AG04449 (cell line): ENCODE measurements around the gene PHC1.

Experiments used
- CTCF ChIA-PET: fragments of 350-600 bp; formaldehyde crosslinking; extraction: SDS; loops from one replicate; lab custom pipeline; 2021; ENCODE audit warnings: antibody characterized with exemption; lab: Yijun Ruan, JAX
- POLR2A ChIA-PET: fragments of 400-600, 350-600 bp; formaldehyde crosslinking; extraction: SDS; loops from one replicate; lab custom pipeline; 2020; ENCODE audit warnings: antibody characterized with exemption, inconsistent platforms; lab: Yijun Ruan, JAX
- DNase-seq: peaks from one replicate; pipeline ENCODE4 v3.0.0-alpha.2; 2010; ENCODE audit warnings: low read depth, low spot score
- H3K4me3 ChIP-seq: 2 replicates; pipeline ENCODE4 v1.5.1; 2011; ENCODE audit warnings: low read depth, mild to moderate bottlenecking, control low read depth, low read length
- TF ChIP-seq, protein P1 (sequence below): IDR thresholded peaks from one replicate; pipeline ENCODE4 v1.5.1; 2011; ENCODE audit warnings: mild to moderate bottlenecking, moderate library complexity, low read length, control low read depth, inconsistent platforms; ENCODE audit not compliant: insufficient read depth; ENCODE audit errors: missing control alignments

PHC1 gene

DNA sequence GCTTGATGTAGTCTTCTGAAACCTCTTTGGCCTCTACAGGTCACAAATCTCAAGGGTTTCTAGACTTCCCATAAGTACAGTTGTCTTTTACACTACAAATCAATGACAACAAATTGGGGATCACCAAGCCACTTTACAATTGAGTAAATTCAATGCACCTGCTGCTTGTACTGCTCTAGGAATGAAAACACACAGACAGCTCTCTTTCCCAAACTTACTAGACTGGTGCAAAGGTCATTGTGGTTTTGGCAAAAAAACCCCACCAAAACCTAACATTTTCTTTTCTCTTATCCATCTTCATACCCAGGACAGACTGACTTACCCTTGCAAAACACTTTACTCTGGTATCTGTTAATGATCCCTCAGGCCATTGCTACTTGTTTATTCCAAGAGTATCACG lies 32.4 kb downstream of the PHC1 start:
- ChIA-PET POLR2A (no interaction called here), CTCF (interaction anchor here (1.2 to 3.1 kb wide), 2 partner anchors 56 to 92 kb away, joined by 3 to 13 read pairs; no protein-coding TSS in a partner anchor)
- no peak overlapping the region for H3K4me3 ChIP-seq
- no peak for DNase-seq
- TF ChIP-seq, protein P1, sequence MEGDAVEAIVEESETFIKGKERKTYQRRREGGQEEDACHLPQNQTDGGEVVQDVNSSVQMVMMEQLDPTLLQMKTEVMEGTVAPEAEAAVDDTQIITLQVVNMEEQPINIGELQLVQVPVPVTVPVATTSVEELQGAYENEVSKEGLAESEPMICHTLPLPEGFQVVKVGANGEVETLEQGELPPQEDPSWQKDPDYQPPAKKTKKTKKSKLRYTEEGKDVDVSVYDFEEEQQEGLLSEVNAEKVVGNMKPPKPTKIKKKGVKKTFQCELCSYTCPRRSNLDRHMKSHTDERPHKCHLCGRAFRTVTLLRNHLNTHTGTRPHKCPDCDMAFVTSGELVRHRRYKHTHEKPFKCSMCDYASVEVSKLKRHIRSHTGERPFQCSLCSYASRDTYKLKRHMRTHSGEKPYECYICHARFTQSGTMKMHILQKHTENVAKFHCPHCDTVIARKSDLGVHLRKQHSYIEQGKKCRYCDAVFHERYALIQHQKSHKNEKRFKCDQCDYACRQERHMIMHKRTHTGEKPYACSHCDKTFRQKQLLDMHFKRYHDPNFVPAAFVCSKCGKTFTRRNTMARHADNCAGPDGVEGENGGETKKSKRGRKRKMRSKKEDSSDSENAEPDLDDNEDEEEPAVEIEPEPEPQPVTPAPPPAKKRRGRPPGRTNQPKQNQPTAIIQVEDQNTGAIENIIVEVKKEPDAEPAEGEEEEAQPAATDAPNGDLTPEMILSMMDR, result no peak

DNA sequence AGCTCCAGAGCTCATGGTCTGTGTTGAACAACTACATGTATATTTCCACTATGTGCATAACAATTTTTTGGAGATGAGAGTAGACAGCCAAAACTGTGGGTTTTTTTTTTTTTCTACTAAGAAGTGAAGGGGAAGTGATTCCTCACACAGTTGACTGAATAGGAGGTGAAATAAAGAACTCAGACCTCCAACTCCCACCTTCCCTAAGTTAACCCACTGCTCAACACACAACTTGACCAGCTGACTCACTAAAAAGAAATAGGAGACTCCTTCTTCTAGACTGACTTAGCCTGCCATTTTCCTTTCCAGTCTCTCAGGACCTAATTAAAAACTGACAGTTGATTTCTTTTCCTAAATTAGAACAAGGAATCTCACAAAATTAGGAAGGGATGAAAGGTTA lies 33.4 kb downstream of the PHC1 start:
- TF ChIP-seq, protein P1, result no peak
- CTCF ChIA-PET, result interaction anchor here (1.3 to 3.1 kb wide), 2 partner anchors 57 to 290 kb away, joined by 4 to 13 read pairs; no protein-coding TSS in a partner anchor
- DNase-seq, result no peak
- POLR2A ChIA-PET, result no interaction called here
- H3K4me3 ChIP-seq, result no peak overlapping the region

DNA sequence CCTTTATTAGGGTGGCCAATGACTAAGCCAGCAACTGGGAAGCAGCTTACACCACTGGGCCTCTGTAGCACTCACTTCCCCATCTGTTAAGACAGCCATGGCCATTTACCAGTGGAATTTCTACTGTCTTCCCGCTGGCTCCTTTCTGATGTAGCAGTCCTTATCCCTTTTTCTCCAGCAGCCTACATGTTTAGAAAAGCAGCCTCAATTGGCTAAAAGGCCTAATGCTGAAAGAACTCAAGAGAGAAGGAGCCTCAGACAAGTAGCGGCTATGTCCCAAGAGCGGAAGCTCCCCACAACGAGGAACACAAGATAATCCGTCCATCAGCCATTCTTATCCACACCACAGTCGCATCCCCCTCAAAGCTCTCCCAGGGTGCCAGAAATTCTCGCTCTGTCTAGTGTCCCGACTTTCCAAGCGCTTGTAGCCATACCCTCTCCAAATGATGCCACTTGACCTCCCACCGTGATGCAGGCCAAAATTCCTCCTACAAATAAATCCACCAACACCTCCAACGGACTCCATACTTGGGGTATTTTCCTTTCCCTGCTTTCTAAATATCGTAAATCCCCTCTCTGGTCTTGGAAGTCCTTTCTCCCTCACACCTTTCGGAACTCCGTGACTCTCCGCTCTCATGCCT lies 34.5 kb downstream of the PHC1 start:
- ChIA-PET POLR2A (interaction anchor here (1.0 to 1.7 kb wide), 5 partner anchors 10 to 320 kb away, joined by 3 to 8 read pairs (median 4); no protein-coding TSS in a partner anchor), CTCF (interaction anchor here (0.8 to 3.1 kb wide), 8 partner anchors 12 to 404 kb away, joined by 3 to 13 read pairs (median 5); no protein-coding TSS in a partner anchor)
- TF ChIP-seq, protein P1, result no peak
- peak overlapping the region; percentile 95 for H3K4me3 ChIP-seq
- no peak for DNase-seq

DNA sequence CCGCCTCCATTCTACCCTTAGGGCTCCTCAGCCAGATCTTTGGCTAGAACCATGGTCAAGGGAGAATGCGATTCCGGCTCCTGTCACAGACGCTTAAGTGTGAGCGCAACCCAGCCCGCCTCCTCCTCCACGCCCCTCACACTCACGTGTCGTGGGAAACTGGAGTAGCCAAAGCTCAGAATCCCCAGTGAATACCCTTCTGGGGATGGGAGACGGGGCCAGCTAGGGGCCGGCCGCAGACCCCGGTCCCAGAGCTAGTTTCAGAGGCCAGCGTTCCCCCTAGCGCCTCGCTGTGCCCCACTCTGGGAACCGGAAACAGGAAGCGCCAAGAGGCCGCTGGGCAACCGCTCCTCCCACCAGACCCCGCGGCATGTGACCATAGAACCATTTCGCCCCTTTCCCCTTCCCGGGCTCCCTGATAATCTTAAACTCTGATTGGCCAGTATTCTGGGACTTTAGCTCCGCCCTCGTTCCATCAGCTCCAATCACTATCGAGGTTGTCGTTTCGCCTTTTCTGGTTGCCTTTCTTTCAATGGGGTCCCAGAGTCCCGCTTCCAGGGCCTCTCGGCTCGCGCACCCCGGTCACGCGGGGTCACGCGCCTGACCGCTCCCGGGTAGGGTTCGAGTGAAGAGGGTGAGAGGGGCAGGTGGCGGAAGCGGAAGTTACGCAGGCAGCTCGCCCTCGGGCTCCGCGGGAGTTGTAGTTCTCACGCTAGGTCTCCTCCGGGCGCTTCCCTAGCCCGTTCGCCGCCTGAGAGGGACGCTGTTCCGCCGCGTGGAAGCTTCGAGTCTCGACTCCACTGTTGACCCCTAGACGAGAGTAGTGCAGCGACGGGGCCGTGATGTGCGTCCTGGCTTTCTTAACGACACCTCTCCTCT lies 35.3 kb downstream of the PHC1 start, which contains the start of gene M6PR:
Gene M6PR, minus strand, starts transcription at position 304 of the 879 bp plus-strand sequence. CDS start 3,241 bp downstream, outside the sequence.
- peak within 1 kb of the TSS; percentile 95 for H3K4me3 ChIP-seq
- TF ChIP-seq, protein P1, result peak; percentile 75
- POLR2A ChIA-PET, result interaction anchor here (0.5 to 1.7 kb wide), 7 partner anchors 9 to 1547 kb away, joined by 3 to 8 read pairs (median 3); no protein-coding TSS in a partner anchor
- peak; percentile 62 for DNase-seq
- CTCF ChIA-PET, result interaction anchor here (0.8 to 2.4 kb wide), 9 partner anchors 11 to 405 kb away, joined by 3 to 7 read pairs (median 5); no protein-coding TSS in a partner anchor

DNA sequence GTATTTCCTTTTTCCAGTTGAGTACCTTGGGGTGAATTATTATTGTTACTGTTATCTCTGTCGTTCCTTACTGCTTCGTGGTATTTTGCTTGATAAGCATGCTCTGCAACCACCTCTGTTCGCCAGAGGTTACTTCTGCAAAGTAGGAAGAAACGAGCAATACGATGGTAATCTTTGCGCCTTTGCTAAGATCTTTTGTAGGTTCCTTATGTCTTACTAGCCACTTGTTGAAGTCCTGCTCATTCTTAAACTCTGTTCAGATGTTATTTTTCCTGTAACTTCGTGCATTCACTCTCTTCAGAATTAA lies 35.9 kb downstream of the PHC1 start:
- peak overlapping the region; percentile 95 for H3K4me3 ChIP-seq

More for the DNA sequence above, 35.9 kb downstream of the PHC1 start:
- ChIA-PET POLR2A (interaction anchor here (0.5 to 1.7 kb wide), 6 partner anchors 8 to 1546 kb away, joined by 3 to 8 read pairs (median 3); no protein-coding TSS in a partner anchor), CTCF (interaction anchor here (1.7 to 2.4 kb wide), 5 partner anchors 36 to 406 kb away, joined by 5 to 7 read pairs (median 6); no protein-coding TSS in a partner anchor)
- TF ChIP-seq, protein P1, result no peak
- no peak for DNase-seq
